Measurements from ENCODE around the gene SFTPB. TPM values are rescaled to one million over a fixed set of nuclear protein-coding genes. Genes with fewer than 3 reads are reported as not detected.

SFTPB gene
- total and polyA plus RNA-seq, 4 donors: not detected

DNA sequence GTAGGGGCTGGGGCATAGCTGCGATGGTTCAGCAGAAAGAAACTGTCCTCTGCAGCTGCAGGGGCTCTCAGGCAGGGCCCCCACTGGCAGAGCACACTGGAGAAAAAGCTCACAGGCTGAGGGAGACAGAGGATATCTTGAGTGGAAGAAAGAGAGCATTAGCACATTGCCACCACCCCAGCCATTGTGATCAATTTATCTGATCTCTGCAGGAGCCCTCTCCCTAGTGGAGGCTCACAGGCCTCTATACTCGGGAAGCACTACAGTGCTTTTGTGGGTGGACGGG is 801 bp upstream of the SFTPB start (continued):
- TF ChIP-seq, protein P1, sequence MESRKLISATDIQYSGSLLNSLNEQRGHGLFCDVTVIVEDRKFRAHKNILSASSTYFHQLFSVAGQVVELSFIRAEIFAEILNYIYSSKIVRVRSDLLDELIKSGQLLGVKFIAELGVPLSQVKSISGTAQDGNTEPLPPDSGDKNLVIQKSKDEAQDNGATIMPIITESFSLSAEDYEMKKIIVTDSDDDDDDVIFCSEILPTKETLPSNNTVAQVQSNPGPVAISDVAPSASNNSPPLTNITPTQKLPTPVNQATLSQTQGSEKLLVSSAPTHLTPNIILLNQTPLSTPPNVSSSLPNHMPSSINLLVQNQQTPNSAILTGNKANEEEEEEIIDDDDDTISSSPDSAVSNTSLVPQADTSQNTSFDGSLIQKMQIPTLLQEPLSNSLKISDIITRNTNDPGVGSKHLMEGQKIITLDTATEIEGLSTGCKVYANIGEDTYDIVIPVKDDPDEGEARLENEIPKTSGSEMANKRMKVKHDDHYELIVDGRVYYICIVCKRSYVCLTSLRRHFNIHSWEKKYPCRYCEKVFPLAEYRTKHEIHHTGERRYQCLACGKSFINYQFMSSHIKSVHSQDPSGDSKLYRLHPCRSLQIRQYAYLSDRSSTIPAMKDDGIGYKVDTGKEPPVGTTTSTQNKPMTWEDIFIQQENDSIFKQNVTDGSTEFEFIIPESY (IDR thresholded peaks at IDR 0.05): no peak
- no peak for TF ChIP-seq RAD21 (IDR thresholded peaks at IDR 0.05)

DNA sequence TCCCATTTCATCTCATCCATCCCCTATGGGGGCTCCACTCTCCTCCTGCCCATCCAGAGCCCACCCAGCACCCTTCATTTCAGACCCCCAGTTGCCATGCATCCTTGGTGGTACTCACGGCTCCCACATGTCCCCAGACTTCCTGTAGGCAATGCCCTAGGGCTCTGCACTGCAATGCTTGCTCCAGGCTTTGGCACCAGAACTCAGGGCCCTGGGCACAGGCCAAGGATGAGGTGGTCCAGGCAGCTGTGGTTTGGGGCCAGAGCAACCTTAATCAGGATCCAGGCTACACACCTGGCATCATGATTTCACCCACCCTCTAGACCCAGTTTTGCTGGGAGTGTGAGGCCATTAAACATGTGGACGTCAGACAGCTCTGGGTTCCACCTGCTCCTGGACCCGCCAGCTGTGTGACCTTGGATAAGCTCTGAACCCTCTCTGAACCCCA is 414 bp downstream of the SFTPB start:
- Histone ChIP-seq H3K36me3 (ENCODE audit: control insufficient read depth in 4 of 4, insufficient read depth in 3 of 4, low read depth in 1 of 4, low read length in 3 of 4) (no peaks in the 10 kb centered on the region), H3K27me3 (ENCODE audit: control insufficient read depth in 4 of 4, insufficient read depth in 4 of 4, low read length in 3 of 4) (no peaks in the 10 kb centered on the region), H3K9ac (ENCODE audit: low read depth in 1 of 2, low read length in 2 of 2) (no peak overlapping the region), H3K4me1 (ENCODE audit: control insufficient read depth in 4 of 4, insufficient read depth in 4 of 4, low read length in 3 of 4) (no peaks in the 10 kb centered on the region), H3K27ac (ENCODE audit: low read depth in 1 of 2, low read length in 2 of 2) (no peak overlapping the region), H3K4me3 (ENCODE audit: low read depth in 1 of 3, low read length in 3 of 3) (no peak overlapping the region), H3K9me3 (ENCODE audit: control insufficient read depth in 4 of 4, low read length in 3 of 4) (no peaks in the 10 kb centered on the region)
- WGBS: 92% methylated on average over 3 of the region's 3 CpGs
- TF ChIP-seq SP1 (IDR thresholded peaks at IDR 0.05) (no peak), YY1 (IDR thresholded peaks at IDR 0.05) (no peak), HNF4A (conservative IDR thresholded peaks at IDR 0.05) (no peak)
- DNase-seq (ENCODE audit: low spot score): no peak

DNA sequence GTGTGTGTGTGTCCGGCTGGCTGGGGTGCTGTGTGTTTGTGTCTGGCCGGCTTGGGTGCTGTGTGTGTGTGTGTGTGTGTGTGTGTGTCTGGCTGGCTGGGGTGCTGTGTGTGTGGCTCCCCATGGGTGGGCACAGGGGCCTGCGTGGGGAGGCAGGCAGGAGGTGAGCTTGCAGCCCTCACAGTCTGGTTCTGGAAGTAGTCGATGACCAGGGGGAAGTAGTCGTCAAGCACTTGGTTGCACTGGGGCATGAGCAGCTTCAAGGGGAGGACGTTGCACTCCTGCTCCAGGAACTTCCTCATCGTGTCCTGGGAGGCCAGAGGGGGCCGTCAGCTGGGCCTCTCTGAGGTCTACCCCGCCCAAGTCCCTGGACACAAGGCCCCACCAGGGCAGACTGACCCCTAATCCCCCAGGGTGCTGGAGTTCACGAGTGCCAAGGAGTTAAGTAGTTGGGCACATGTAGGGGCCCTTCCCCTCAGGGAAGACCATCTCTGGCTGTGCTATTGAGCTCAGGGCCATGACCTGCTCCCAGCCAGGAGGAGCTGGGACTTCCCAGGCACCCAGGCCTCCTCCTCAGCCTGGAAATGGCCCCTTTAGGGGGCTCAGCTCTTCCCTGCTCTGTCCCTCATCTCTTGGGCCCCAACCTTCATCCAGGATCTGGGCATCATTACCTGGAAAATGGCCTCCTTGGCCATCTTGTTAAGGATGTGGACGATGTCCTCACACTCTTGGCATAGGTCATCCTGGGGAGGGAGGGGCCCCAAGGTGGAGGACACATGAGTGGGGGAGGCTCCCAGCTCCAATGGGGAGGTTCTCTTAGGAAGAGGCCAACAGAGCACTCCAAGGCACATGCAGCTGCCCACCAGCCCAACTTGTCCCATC is 1.3 kb downstream of the SFTPB start:
- Histone ChIP-seq H3K4me1 (ENCODE audit: control insufficient read depth in 4 of 4, insufficient read depth in 4 of 4, low read length in 3 of 4) (no peaks in the 10 kb centered on the region), H3K4me3 (ENCODE audit: low read depth in 1 of 3, low read length in 3 of 3) (no peak overlapping the region), H3K27me3 (ENCODE audit: control insufficient read depth in 4 of 4, insufficient read depth in 4 of 4, low read length in 3 of 4) (no peaks in the 10 kb centered on the region), H3K36me3 (ENCODE audit: control insufficient read depth in 4 of 4, insufficient read depth in 3 of 4, low read depth in 1 of 4, low read length in 3 of 4) (no peaks in the 10 kb centered on the region), H3K9ac (ENCODE audit: low read depth in 1 of 2, low read length in 2 of 2) (no peak overlapping the region), H3K9me3 (ENCODE audit: control insufficient read depth in 4 of 4, low read length in 3 of 4) (no peaks in the 10 kb centered on the region), H3K27ac (ENCODE audit: low read depth in 1 of 2, low read length in 2 of 2) (no peak overlapping the region)
- DNase-seq (ENCODE audit: low spot score): no peak
- 83% methylated on average over 11 of the region's 11 CpGs for WGBS
- TF ChIP-seq, protein P2, sequence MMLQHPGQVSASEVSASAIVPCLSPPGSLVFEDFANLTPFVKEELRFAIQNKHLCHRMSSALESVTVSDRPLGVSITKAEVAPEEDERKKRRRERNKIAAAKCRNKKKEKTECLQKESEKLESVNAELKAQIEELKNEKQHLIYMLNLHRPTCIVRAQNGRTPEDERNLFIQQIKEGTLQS (IDR thresholded peaks at IDR 0.05): no peak
- TF ChIP-seq RXRA (IDR thresholded peaks at IDR 0.05) (no peak), JUND (IDR thresholded peaks at IDR 0.05) (no peak), FOXA2 (IDR thresholded peaks at IDR 0.05) (no peak), HNF4A (conservative IDR thresholded peaks at IDR 0.05) (no peak), RAD21 (IDR thresholded peaks at IDR 0.05) (no peak)
- TF ChIP-seq, protein P1 (IDR thresholded peaks at IDR 0.05): no peak

DNA sequence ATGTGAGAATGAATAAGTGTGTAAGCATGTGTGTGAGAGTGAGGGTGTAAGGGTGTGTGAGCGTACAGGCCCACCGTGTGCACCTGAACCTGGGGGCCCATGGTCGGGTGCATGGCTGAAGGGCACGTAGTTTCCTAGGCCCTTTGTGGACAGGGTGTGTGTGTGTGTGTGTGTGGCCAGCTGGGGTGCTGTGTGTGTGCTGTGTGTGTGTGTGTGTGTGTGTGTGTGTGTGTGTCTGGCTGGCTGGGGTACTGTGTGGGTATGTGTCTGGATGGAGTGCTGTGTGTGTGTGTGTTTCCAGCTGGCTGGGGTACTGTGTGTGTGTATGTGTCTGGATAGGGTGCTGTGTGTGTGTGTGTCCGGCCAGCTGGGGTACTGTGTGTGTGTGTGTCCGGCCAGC is 2.0 kb downstream of the SFTPB start:
- Histone ChIP-seq H3K9ac (ENCODE audit: low read depth in 1 of 2, low read length in 2 of 2) (no peak overlapping the region), H3K4me3 (ENCODE audit: low read depth in 1 of 3, low read length in 3 of 3) (no peak overlapping the region), H3K4me1 (ENCODE audit: control insufficient read depth in 4 of 4, insufficient read depth in 4 of 4, low read length in 3 of 4) (no peaks in the 10 kb centered on the region), H3K27me3 (ENCODE audit: control insufficient read depth in 4 of 4, insufficient read depth in 4 of 4, low read length in 3 of 4) (no peaks in the 10 kb centered on the region), H3K27ac (ENCODE audit: low read depth in 1 of 2, low read length in 2 of 2) (no peak overlapping the region), H3K9me3 (ENCODE audit: control insufficient read depth in 4 of 4, low read length in 3 of 4) (no peaks in the 10 kb centered on the region), H3K36me3 (ENCODE audit: control insufficient read depth in 4 of 4, insufficient read depth in 3 of 4, low read depth in 1 of 4, low read length in 3 of 4) (no peaks in the 10 kb centered on the region)
- WGBS: 93% methylated on average over 6 of the region's 6 CpGs
- DNase-seq (ENCODE audit: low spot score): no peak
- TF ChIP-seq SP1 (IDR thresholded peaks at IDR 0.05): no peak
- TF ChIP-seq, protein P1 (IDR thresholded peaks at IDR 0.05): no peak
- TF ChIP-seq, protein P3, sequence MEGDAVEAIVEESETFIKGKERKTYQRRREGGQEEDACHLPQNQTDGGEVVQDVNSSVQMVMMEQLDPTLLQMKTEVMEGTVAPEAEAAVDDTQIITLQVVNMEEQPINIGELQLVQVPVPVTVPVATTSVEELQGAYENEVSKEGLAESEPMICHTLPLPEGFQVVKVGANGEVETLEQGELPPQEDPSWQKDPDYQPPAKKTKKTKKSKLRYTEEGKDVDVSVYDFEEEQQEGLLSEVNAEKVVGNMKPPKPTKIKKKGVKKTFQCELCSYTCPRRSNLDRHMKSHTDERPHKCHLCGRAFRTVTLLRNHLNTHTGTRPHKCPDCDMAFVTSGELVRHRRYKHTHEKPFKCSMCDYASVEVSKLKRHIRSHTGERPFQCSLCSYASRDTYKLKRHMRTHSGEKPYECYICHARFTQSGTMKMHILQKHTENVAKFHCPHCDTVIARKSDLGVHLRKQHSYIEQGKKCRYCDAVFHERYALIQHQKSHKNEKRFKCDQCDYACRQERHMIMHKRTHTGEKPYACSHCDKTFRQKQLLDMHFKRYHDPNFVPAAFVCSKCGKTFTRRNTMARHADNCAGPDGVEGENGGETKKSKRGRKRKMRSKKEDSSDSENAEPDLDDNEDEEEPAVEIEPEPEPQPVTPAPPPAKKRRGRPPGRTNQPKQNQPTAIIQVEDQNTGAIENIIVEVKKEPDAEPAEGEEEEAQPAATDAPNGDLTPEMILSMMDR (IDR thresholded peaks at IDR 0.05; ENCODE audit: low read depth, low read length, missing input control): no peak
- TF ChIP-seq HNF4A (conservative IDR thresholded peaks at IDR 0.05): no peak
- TF ChIP-seq, protein P4, sequence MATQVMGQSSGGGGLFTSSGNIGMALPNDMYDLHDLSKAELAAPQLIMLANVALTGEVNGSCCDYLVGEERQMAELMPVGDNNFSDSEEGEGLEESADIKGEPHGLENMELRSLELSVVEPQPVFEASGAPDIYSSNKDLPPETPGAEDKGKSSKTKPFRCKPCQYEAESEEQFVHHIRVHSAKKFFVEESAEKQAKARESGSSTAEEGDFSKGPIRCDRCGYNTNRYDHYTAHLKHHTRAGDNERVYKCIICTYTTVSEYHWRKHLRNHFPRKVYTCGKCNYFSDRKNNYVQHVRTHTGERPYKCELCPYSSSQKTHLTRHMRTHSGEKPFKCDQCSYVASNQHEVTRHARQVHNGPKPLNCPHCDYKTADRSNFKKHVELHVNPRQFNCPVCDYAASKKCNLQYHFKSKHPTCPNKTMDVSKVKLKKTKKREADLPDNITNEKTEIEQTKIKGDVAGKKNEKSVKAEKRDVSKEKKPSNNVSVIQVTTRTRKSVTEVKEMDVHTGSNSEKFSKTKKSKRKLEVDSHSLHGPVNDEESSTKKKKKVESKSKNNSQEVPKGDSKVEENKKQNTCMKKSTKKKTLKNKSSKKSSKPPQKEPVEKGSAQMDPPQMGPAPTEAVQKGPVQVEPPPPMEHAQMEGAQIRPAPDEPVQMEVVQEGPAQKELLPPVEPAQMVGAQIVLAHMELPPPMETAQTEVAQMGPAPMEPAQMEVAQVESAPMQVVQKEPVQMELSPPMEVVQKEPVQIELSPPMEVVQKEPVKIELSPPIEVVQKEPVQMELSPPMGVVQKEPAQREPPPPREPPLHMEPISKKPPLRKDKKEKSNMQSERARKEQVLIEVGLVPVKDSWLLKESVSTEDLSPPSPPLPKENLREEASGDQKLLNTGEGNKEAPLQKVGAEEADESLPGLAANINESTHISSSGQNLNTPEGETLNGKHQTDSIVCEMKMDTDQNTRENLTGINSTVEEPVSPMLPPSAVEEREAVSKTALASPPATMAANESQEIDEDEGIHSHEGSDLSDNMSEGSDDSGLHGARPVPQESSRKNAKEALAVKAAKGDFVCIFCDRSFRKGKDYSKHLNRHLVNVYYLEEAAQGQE (IDR thresholded peaks at IDR 0.05): no peak
- no peak for TF ChIP-seq RAD21 (IDR thresholded peaks at IDR 0.05)

All from liver (tissue), 9 donors.